Natural killer cell (primary cell): ENCODE measurements around the gene ZNF32. TPM values are rescaled to one million over a fixed set of nuclear protein-coding genes. Genes with fewer than 3 reads are reported as not detected.
A peak's percentile ranks its signal among the peaks of the same experiment; 100 is the strongest.

ENCODE experiments used
- ATAC-seq, 3 donors: fragments of 150-1000 bp in 2 of 3; fragments of 200-7000 bp in 1 of 3; cut with Tn5 transposase; 1 replicate in 1 of 3; 2 replicates in 2 of 3; pipeline ENCODE4 v1.10.0; 2021; ENCODE audit warnings: mild to moderate bottlenecking in 2 of 3, moderate library complexity in 2 of 3
- DNase-seq, 2 donors: peaks; one replicate each; pipeline versions ENCODE4 v3.0.0 to v3.0.0-alpha.2; 2013 to 2021; ENCODE audit warnings: mixed read lengths in 1 of 2
- H3K27ac ChIP-seq: one replicate; pipeline ENCODE4 v1.5.1; 2013; ENCODE audit warnings: mild to moderate bottlenecking, low read length
- H3K27me3 ChIP-seq: one replicate; pipeline ENCODE4 v1.6.1; 2013; ENCODE audit warnings: low read length; ENCODE audit not compliant: control insufficient read depth, insufficient read depth
- H3K36me3 ChIP-seq: one replicate; pipeline ENCODE4 v1.6.1; 2013; ENCODE audit warnings: low read length; ENCODE audit not compliant: control insufficient read depth, insufficient read depth
- H3K4me1 ChIP-seq: one replicate; pipeline ENCODE4 v1.6.1; 2013; ENCODE audit warnings: low read length; ENCODE audit not compliant: control insufficient read depth, insufficient read depth
- H3K4me3 ChIP-seq: one replicate; pipeline ENCODE4 v1.5.1; 2013; ENCODE audit warnings: low read length
- H3K9me3 ChIP-seq: one replicate; pipeline ENCODE4 v1.6.1; 2013; ENCODE audit warnings: low read length; ENCODE audit not compliant: control insufficient read depth, insufficient read depth
- H3K27ac Mint-ChIP-seq, 2 donors: one replicate each; pipeline ENCODE4 v1.8.0; 2022; ENCODE audit warnings: mild to moderate bottlenecking in 2 of 2, mixed read lengths in 2 of 2, moderate library complexity in 1 of 2
- H3K27me3 Mint-ChIP-seq, 2 donors: one replicate each; pipeline ENCODE4 v1.8.0; 2022; ENCODE audit warnings: low read depth in 2 of 2, mixed read lengths in 2 of 2
- H3K36me3 Mint-ChIP-seq: one replicate; pipeline ENCODE4 v1.8.0; 2022; ENCODE audit warnings: mixed read lengths
- H3K4me1 Mint-ChIP-seq, 2 donors: one replicate each; pipeline ENCODE4 v1.8.0; 2022; ENCODE audit warnings: mixed read lengths in 2 of 2
- H3K4me3 Mint-ChIP-seq: one replicate; pipeline ENCODE4 v1.8.0; 2022; ENCODE audit warnings: mild to moderate bottlenecking, moderate library complexity, mixed read lengths
- H3K9me3 Mint-ChIP-seq, 2 donors: one replicate each; pipeline ENCODE4 v1.8.0; 2022; ENCODE audit warnings: mixed read lengths in 2 of 2
- WGBS: methylation state at CpG from one replicate; pipeline ENCODE4 v1.1.7; 2013; ENCODE audit warnings: missing lambda C conversion rate; ENCODE audit not compliant: insufficient coverage; 5-methylcytosine and 5-hydroxymethylcytosine counted together
- intact Hi-C: fragments of 100-400 bp; cut with micrococcal nuclease; formaldehyde crosslinking; loops from one replicate; pipeline ENCODE4 v1.14.2; 2022
- total RNA-seq, 4 donors: library from RNA; stranded (reverse); fragments of 120-200 nt in 1 of 4; gene quantifications; one replicate each; pipeline versions ENCODE4 v1.2.3 to v1.2.4, GENCODE V29; 2013 to 2022
- TF ChIP-seq, protein P1 (sequence below): fragments of 200-600 bp; IDR thresholded peaks from one replicate; pipeline ENCODE4 v1.8.0; 2022; ENCODE audit warnings: antibody characterized with exemption

Gene ZNF32
- total RNA-seq, 3 donors from 2014 or later (not counting 1 experiment from before 2014, with no cell fraction given) = 19.1 to 28.9 (median 26.2) TPM

- H3K27me3 ChIP-seq = no peaks in the 10 kb centered on the region
- Mint-ChIP-seq H3K27ac (no peak overlapping the region), H3K4me1 (peaks cover 8 to 10% of the 10 kb centered on the region in 2 donors), H3K27me3 (no peaks in the 10 kb centered on the region), H3K9me3 (no peaks in the 10 kb centered on the region), H3K36me3 (no peaks in the 10 kb centered on the region), H3K4me3 (no peak overlapping the region)
- no peaks in the 10 kb centered on the region for H3K36me3 ChIP-seq
- DNase-seq = no peak
- no peaks in the 10 kb centered on the region for H3K9me3 ChIP-seq
- 76% methylated on average over 1 of the region's 1 CpG for WGBS
- H3K27ac ChIP-seq = no peak overlapping the region
- H3K4me1 ChIP-seq = no peaks in the 10 kb centered on the region
- intact Hi-C loops = no loop called here
- ATAC-seq = no peak
- TF ChIP-seq, protein P1, sequence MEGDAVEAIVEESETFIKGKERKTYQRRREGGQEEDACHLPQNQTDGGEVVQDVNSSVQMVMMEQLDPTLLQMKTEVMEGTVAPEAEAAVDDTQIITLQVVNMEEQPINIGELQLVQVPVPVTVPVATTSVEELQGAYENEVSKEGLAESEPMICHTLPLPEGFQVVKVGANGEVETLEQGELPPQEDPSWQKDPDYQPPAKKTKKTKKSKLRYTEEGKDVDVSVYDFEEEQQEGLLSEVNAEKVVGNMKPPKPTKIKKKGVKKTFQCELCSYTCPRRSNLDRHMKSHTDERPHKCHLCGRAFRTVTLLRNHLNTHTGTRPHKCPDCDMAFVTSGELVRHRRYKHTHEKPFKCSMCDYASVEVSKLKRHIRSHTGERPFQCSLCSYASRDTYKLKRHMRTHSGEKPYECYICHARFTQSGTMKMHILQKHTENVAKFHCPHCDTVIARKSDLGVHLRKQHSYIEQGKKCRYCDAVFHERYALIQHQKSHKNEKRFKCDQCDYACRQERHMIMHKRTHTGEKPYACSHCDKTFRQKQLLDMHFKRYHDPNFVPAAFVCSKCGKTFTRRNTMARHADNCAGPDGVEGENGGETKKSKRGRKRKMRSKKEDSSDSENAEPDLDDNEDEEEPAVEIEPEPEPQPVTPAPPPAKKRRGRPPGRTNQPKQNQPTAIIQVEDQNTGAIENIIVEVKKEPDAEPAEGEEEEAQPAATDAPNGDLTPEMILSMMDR = no peak
- no peak overlapping the region for H3K4me3 ChIP-seq
These were observed 20.7 kb downstream of the ZNF32 start for GRCh38 chr10:43627942-43628341.

DNA sequence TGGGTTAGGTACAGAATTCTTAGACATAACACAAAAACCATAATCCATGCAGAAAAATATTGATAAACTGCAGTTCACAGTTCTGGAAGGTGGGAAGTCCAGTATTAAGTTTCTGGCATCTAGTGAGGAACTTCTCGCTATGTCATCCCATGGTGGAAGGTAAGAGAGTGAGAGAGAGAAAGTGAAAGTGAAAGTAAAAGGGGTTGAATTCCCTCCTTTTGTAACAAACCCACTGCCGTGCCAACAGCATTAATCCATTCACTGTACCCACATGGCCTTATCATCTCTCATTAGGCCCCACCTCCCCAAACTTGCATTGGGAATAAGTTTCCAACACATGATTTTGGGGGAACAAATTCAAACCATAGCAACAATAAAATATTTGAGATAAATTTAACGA is 25.3 kb downstream of the ZNF32 start:
- ATAC-seq (peak; percentile 55 to 89 (median 64)), DNase-seq (peak in 1 of 2 donors; percentile 50)
- H3K36me3 ChIP-seq = no peaks in the 10 kb centered on the region
- no peaks in the 10 kb centered on the region for H3K27me3 ChIP-seq
- H3K4me3 Mint-ChIP-seq = peak overlapping the region; percentile 85
- H3K4me1 Mint-ChIP-seq = peaks cover 13 to 23% of the 10 kb centered on the region in 2 donors
- peak overlapping the region; percentile 10 for H3K4me3 ChIP-seq
- peak overlapping the region; percentile 82 to 83 for H3K27ac Mint-ChIP-seq
- TF ChIP-seq, protein P1 = no peak
- peaks cover 7% of the 10 kb centered on the region for H3K9me3 ChIP-seq
- WGBS = 17% methylated on average over 2 of the region's 3 CpGs
- H3K4me1 ChIP-seq = no peaks in the 10 kb centered on the region
- no peak overlapping the region for H3K27ac ChIP-seq
- intact Hi-C loops = no loop called here
- no peaks in the 10 kb centered on the region for H3K27me3 Mint-ChIP-seq
- peaks cover 0 to 2% of the 10 kb centered on the region in 2 donors for H3K9me3 Mint-ChIP-seq
- peaks cover 8% of the 10 kb centered on the region for H3K36me3 Mint-ChIP-seq

DNA sequence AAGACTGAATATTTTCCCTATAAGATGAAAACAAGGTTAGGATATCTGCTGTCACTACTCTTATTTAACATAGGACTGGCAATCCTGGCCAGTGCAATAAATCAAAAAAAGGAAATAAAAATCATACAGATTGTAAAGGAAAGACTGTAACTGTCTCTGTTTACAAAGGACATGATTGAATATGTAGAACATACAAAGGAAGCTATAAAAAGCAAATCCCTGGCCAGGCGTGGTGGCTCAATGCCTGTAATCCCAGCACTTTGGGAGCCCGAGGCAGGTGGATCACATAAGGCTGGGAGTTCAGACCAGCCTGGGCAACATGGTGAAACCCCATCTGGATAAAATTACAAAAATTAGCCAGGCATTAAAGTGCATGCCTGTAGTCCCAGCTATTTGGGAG is 26.6 kb downstream of the ZNF32 start:
- Mint-ChIP-seq H3K27ac (peak overlapping the region; percentile 49 to 57), H3K9me3 (peaks cover 2% of the 10 kb centered on the region in 2 donors), H3K4me1 (peaks cover 13 to 23% of the 10 kb centered on the region in 2 donors), H3K27me3 (no peaks in the 10 kb centered on the region), H3K36me3 (peaks cover 16% of the 10 kb centered on the region), H3K4me3 (peak overlapping the region; percentile 85)
- DNase-seq = no peak
- ATAC-seq = no peak
- Histone ChIP-seq H3K9me3 (peaks cover 18% of the 10 kb centered on the region), H3K4me1 (no peaks in the 10 kb centered on the region), H3K27ac (no peak overlapping the region), H3K4me3 (no peak overlapping the region), H3K36me3 (peaks cover 1% of the 10 kb centered on the region), H3K27me3 (no peaks in the 10 kb centered on the region)
- TF ChIP-seq, protein P1 = no peak
- intact Hi-C loops = no loop called here
- WGBS = 76% methylated on average over 2 of the region's 2 CpGs

GRCh38 chr10:43619368-43619767 is 29.3 kb downstream of the ZNF32 start:
- Mint-ChIP-seq H3K27ac (no peak overlapping the region), H3K27me3 (no peaks in the 10 kb centered on the region), H3K9me3 (peaks cover 10 to 17% of the 10 kb centered on the region in 2 donors), H3K4me1 (peaks cover 13 to 23% of the 10 kb centered on the region in 2 donors), H3K4me3 (no peak overlapping the region), H3K36me3 (peaks cover 41% of the 10 kb centered on the region)
- Histone ChIP-seq H3K4me3 (no peak overlapping the region), H3K9me3 (peaks cover 33% of the 10 kb centered on the region), H3K27ac (no peak overlapping the region), H3K36me3 (peaks cover 23% of the 10 kb centered on the region), H3K4me1 (no peaks in the 10 kb centered on the region), H3K27me3 (no peaks in the 10 kb centered on the region)
- ATAC-seq (no peak), DNase-seq (no peak)
- TF ChIP-seq, protein P1 = no peak
- 100% methylated on average over 2 of the region's 2 CpGs for WGBS
- intact Hi-C loops = no loop called here
